ENCODE data around the gene PDX1.

PDX1 gene

DNA sequence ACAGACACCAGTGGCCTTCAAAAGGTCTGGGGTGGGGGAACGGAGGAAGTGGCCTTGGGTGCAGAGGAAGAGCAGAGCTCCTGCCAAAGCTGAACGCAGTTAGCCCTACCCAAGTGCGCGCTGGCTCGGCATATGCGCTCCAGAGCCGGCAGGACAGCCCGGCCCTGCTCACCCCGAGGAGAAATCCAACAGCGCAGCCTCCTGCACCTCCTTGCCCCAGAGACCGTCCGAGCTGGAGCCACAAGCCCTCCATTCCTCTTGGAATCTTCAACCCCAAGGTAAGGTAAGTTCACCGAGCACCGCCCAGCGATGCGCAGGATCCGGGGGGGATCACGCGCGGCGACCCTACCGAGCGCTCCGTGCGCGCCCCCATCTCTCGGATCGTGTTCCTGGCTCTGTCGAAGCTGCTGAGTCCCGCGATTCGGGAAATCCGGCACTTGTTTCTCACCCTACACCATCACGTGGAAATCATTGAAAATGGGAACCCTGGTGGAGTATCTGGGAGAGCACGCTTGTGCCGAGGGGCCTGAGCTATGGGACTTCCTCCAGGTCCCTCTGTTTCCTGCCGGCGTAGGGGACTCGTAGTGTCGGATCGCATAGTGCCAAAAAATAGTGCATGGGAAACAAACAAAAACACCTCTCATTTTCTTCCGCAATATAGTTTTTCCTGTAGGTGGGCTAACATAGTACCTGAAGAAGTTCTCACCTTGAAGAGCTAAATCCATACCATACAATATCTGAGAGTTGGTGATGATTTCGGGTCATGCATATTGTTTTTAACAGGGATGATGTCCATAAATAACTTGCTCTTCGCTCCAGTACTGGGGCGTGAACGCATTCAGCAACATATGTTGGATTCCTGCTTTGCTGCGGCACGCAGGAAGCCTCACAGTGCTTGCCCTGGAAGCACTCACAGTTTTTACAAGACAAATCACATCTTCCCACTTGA is 9.3 kb downstream of the PDX1 start:
- FAIRE-seq (no peak), DNase-seq (ENCODE audit: insufficient read length, low spot score) (no peak)
- no peak for TF ChIP-seq CTCF (IDR thresholded peaks at IDR 0.05; ENCODE audit: insufficient read depth, missing control alignments)

DNA sequence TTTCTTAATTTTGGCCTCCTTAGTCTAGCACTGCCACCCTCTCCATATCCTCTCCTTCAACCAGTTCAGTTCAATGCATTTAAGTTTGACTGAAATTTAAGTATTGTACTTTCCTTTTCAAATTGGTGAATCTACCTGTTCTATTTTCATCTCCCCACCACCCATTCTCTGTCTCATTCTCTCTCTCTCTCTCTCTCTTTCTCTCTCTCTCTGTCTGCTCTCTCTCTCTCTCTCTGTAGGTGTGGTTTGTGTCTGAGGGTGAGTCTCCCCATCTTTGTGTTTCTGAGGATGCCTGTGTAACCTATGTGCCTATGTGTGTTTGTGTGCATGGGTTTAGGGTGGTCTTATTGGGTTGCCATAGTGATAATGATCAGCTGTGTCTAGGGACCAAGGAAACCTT is 10.1 kb downstream of the PDX1 start:
- DNase-seq (ENCODE audit: insufficient read length, low spot score) (no peak), FAIRE-seq (no peak)
- TF ChIP-seq CTCF (IDR thresholded peaks at IDR 0.05; ENCODE audit: insufficient read depth, missing control alignments), result no peak

DNA sequence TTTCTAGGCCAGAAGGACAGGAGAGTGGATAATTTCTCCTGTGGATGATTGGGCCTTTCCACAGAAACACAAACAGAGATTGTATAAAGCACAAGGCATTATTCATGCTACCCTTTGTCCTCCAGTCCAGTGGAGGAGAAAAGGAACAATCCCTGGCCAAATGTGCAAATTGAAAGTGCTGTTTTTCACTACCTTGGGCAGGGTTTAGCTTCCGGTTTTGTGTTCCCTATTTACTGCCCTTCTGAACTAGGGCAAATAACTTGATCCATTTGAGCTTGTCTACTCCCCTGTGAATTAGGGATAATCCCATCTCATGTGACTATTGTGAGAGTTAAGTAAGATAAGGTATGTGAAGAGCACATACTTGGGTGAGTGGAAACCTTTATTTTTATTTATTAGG is 13.3 kb downstream of the PDX1 start:
- no peak for FAIRE-seq
- no peak for TF ChIP-seq CTCF (IDR thresholded peaks at IDR 0.05; ENCODE audit: insufficient read depth, missing control alignments)
- DNase-seq (ENCODE audit: insufficient read length, low spot score), result no peak

GRCh38 chr13:27933580-27934328 is 14.0 kb downstream of the PDX1 start:
- TF ChIP-seq CTCF (IDR thresholded peaks at IDR 0.05; ENCODE audit: insufficient read depth, missing control alignments), result no peak
- FAIRE-seq, result no peak

GRCh38 chr13:27942972-27943371 is 23.2 kb downstream of the PDX1 start:
- TF ChIP-seq CTCF (IDR thresholded peaks at IDR 0.05; ENCODE audit: insufficient read depth, missing control alignments), result no peak
- FAIRE-seq (no peak), DNase-seq (ENCODE audit: insufficient read length, low spot score) (no peak)

More at GRCh38 chr13:27933580-27934328, 14.0 kb downstream of the PDX1 start:
- DNase-seq (ENCODE audit: insufficient read length, low spot score), result no peak

- FAIRE-seq, result no peak
- no peak for DNase-seq (ENCODE audit: insufficient read length, low spot score)
- no peak for TF ChIP-seq CTCF (IDR thresholded peaks at IDR 0.05; ENCODE audit: insufficient read depth, missing control alignments)
Observed at GRCh38 chr13:27952876-27953675, 33.3 kb downstream of the PDX1 start.

All from D721Med (cell line).